ENCODE data around the gene ANKRD39.

Gene ANKRD39

DNA sequence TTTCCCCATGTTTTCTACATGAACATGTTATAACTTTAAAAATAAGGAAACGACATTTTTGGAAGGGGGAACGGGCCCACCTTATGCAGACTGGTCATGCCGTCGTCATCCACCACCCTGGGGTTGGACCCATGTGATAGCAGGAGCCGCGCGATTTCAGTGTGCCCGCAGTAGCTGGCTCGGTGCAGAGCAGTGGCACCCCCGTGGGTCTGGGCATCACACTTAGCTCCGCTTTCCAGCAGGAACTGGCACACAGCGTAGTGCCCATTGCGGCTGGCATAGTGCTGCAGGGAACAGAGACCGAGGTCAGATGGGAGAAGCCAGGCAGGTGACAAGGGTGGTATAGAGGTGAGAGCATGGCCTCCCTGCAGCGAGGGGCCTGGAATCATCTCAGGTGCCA, 4.5 kb downstream of the ANKRD39 start:
- DNase-seq = no peak

GRCh38 chr2:96852667-96853066, 5.1 kb downstream of the ANKRD39 start:
- DNase-seq = no peak

DNA sequence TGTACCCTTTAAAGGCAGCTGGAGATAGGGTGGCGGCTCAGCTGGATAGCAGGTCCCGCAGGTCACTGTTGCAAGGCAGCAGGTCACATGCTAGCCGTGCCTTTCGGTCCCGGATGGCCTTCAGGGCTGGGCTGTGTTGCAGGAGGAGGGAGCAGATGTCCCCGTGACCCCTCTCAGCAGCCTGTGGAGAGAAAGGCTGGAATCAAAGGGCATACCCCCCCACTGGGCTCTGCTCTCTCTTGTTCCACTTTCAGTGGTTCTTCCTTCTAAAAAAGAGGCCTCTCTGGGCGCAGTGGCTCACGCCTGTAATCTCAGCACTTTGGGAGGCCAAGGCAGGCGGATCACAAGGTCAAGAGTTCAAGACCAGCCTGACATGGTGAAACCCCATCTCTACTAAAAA, 9.6 kb downstream of the ANKRD39 start:
- DNase-seq = no peak

DNA sequence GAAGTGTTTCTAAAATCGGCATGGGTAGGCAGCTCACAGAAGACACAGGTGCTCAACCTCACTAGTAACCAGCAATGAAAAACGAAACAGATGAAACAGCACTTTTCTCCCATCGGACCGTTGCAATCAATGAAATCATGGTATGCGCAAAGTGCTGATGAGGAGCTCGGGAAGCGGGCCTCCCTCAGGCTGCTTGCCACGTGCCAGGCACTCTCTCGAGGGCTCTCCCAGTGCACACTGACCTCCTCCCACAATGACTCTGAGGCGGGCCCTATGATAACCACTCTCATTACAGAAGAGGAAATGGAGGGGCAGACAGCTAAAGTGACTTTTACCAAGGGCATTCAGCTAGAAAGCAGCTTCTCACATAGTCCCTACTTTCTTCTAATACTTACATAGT, 10.2 kb downstream of the ANKRD39 start:
- no peak for DNase-seq

GRCh38 chr2:96846825-96847224, 11.0 kb downstream of the ANKRD39 start:
- DNase-seq = no peak

DNA sequence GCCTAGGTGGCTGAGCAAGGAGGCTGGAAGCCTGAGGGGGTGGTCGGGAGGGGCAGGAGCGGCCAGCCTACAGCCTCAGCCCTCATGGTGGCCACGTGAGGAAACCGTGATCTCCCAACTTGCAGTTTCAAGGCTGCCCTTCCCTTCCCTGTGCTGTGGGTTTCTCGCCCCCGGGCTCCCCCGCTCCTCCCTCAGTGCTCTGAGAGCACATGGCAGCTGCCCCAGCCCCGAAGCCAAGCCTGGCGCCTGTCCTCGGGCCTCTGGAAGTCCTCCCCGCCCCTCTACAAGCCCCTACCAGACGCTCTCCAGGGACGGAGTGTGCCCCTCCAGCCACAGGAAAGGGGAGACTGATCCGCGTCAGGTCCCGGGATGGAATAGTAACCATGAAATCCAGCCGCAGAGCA, 13.4 kb downstream of the ANKRD39 start:
- DNase-seq = no peak

DNA sequence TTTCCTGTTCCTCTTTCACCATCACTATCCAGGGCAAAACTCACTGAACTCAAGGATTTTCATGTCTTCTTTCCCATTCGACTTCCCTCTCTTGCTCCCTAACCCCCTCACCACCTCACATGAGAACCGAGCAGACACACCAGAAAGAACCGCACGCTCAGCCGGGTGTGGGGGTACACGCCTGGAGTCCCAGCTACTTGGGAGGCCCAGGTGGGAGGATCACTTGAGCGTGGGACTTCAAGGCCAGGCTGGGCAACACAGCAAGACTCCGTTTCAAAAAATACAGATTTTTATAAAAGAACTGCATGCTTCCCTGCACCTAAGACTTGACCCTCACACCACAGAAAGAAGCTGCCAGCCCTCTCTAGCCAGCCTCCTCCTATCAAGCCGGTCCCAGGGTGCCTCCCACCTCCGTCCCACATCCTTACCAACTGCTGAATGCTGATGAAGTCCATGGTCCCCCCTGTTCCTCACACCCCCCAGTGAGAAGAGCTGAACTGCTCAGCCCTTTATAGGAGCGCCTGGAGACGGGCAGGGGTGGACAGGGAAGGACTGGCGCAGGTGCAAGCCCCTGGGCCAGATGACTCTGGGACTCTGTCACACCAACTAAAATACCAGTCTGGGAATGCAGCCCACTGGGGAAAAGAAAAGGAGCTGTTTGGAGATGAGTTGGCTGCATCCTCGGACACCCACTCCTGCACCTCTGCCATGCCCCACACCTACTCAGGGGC, 14.1 kb downstream of the ANKRD39 start, which contains the start of gene ANKRD23:
ANKRD23 (minus strand) TSS at position 484 of the 731 bp plus-strand sequence; CDS start at position 455, 29 bp downstream.
- no peak for DNase-seq

- DNase-seq = no peak
Observed at GRCh38 chr2:96842600-96842999, 15.2 kb downstream of the ANKRD39 start.

DNA sequence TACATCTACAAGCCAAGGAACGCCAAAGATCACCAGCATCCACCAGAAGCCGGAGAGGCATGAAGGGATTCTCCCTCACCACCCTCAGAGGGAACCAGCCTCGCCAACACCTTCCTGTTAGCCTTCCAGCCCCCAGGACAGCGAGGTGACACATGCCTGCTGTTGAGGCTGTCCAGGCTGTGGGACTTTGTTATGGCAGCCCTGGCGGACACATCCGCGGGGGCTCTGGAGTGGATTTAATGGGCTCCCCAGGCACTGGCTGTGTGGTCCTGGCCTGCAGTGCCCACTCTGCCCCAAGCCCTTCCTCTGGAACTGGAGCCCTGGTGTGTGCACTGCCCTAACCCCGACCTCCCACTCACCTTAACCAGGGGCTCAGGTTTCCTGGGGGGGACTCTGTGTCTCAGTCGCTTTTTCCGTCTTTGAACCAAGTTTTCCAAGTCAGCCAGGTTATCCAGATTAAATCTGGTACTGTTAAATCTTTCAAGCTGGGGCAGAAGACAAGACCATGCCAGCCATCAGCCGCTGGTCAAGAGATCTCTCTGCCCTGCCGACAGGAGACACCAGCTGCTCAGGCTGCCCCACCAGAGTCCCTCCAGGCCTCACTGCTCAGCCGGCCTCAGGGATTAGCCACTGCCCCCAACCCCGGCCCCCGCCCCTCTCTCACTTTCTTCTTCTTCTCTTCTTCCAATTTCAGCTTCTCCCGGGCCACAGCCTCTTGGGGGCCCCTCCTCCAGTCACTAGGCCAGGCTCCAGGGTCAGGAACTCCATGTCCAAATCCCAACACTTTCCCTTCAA, 15.9 kb downstream of the ANKRD39 start:
- no peak for DNase-seq

- no peak for DNase-seq
Observed at GRCh38 chr2:96839875-96840850, 17.7 kb downstream of the ANKRD39 start.

GRCh38 chr2:96839293-96839874, 18.4 kb downstream of the ANKRD39 start:
- peak; percentile 86 for DNase-seq

DNA sequence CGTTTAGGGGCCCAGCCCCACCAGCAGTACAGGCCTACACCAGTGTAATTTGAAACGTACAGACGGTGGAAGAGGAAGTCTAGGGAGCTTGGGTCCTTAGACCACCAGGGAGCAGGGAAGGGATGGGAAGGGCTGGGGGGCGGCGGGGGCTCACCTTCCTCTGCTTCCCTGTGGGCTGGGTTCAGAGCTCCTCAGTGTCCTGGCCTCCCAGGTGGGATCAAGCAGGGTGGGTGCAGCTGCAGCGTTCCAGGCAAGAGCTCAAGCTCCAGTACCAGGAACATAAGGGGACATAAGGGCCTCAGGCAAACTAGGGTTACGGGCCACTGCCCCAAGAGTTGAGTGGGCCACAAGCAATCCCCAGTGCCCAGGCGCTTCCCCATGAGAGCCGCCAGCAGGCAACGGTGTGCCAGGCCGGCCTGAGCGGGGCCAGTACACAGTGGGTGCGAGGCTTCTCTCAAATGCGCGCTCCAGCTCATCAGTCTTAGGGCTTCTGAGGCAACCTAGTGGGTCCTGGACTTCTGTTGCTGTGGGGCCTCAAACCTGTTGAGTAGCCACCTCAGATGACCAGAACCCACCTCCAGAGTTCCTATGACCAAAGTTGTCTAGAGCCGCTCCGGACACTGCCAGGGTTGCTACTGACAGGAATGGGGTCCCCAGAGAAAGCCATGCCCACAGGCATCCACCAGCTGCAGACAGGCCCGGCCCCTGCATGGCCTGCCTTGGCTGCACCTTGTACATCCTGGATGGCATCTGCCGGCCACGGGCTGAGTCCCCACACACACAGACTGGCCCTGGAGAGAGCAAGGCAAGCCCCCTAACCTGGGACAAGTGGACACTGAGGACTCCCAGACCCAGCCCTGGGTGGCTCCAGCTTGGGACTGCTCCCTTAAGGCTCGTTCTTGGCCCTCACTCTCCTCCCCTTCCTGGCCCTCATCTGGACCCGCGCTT, 19.2 kb downstream of the ANKRD39 start:
- no peak for DNase-seq

DNA sequence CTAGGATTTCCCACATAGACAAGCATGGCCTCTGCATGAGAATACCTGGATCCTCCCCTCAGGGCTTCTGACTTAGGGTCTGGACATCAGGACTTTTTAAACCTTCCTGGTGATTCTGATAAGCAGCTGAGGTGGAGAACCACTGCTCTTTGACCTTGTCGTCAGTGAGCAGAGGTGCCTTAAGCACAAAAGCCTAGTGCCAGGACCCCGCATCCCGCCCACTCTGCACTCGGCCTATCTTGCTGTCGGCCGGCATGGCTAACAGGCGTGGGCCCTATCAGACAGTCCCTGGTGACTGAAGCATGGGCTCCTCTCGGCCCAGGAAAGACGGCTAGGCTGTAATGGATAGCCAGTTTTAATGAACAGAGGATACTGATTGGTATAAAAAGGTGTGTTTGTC, 20.2 kb downstream of the ANKRD39 start:
- no peak for DNase-seq

GRCh38 chr2:96835830-96836229, 22.0 kb downstream of the ANKRD39 start:
- no peak for DNase-seq

DNA sequence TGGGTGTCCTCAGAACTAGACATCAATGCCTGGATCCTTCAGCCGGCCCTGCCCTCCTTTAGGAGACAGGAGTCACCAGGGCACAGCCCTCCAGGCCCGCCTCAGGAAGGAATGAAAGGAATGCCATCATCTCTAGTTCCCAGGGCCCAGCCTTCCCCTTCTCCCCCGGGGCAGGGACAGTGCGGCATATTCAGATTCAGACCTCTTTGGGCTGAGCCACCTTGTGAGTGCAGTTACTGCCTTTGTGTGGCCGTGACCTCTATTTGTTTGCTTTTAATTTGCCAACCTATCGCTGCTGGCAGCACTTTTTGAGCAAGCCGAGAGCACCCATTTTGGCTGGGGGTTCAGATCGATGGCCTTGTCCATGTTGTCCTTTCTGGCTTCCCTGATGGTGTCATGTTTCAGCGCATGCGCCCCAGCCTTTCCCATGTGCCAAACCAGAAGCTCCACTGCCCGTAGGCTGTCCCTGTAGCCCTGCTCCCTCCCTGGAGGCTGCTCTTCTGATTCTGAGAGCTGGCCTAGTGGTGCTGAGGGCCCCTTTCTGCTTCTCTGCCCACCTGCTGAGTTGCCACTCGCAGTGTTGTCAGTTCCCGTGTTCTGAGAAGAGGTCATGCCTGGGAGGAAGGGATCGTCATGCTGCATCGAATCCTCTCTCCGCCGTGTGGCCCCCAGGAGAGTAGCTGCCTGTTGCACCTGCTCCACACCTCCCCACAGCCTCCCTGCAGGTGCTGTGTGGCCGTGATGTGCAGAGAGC, 24.9 kb downstream of the ANKRD39 start:
- DNase-seq = no peak

GRCh38 chr2:96832408-96832753, 25.4 kb downstream of the ANKRD39 start:
- DNase-seq = no peak

DNA sequence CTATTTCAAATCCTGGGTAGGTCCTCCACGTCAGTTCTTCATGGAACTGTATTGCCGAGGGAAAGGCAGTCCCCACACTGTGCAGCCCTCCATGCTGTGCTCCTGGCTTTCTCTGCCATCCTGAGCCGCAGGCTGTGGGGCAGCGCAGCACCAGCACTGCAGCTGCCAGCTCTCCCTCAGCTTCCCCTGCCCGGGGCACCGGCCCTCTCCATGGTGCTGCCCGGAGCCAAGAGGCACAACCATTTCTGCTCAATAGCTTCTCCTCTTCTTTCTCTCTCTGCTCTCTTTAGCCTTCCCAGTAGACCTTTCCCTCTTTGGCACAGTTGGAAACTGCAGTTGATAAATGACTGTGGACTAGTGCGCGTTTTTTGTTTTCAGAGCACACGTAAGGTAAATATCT, 26.1 kb downstream of the ANKRD39 start:
- DNase-seq = no peak

- DNase-seq = no peak
Observed at GRCh38 chr2:96830044-96830562, 27.7 kb downstream of the ANKRD39 start.

DNA sequence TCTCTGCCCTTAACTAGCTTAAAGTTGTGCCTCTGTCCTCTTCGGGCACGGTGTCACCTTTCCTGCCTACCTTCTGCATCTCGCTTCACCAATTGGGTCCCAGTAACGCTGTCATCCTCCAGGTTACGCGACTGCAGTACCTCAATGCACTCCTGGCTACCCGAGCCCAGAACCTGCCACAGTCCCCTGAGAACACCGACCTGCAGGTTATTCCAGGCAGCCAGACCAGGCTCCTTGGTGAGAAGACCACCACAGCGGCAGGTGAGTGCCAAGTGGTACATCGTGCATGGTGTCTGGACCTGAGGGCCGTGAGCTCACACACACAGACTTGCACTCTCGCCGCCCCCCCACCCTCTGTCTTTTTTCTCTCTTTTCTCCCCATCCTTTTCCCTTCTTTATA, 28.9 kb downstream of the ANKRD39 start:
- no peak for DNase-seq

DNA sequence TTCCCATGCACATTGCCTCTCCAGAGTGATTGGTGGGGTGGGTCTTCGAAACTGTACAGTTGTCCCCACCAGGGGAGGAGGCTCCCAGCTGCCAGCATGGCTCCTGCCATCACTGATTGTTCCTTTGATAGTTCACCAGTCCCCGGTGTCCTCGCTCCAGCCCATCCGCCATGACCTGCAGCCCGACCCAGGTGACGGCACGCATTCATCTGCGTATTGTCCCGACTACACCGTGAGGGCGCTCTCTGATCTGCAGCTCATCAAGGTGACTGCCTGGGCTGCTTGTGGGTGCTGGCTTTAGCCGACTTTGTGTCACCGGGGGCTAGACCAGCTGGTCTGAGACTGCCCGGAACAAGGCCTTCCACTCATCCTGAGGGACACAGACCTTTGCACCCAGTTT, 29.4 kb downstream of the ANKRD39 start:
- no peak for DNase-seq

All from central memory CD4-positive, alpha-beta T cell (primary cell).